Measurements from ENCODE around the gene CERT1. TPM values are rescaled to one million over a fixed set of nuclear protein-coding genes. Genes with fewer than 3 reads are reported as not detected.
"Not testable (repeated sequence)": the region's sequence is repeated elsewhere in the genome, so short reads cannot be mapped to it uniquely, and the experiment has no call there.

Gene CERT1
- total RNA-seq, 2 experiments from 2014 or later: 32.3 to 34.4 TPM

DNA sequence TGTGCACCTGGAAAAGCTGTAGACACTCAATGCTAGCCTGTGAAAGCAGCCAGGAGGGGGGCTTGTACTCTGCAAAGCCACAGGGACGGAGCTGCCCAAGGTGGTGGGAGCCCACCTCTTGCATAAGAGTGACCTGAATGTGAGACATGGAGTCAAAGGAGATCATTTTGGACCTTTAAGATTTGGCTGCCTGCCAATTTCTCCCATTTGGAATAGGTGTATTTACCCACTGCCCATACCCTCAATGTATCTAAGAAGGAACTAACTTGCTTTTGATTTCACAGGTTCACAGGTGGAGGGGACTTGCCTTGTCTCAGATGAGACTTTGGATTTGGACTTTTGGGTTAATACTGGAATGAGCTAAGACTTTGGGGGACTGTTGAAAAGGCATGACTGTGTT is 12.6 kb downstream of the CERT1 start:
- H3K9me3 Mint-ChIP-seq; H3K4me3 Mint-ChIP-seq; DNase-seq; H3K27me3 Mint-ChIP-seq; CTCF ChIA-PET; H3K27ac Mint-ChIP-seq; intact Hi-C loops (cut with micrococcal nuclease); POLR2A ChIA-PET: not testable (repeated sequence)
- Mint-ChIP-seq H3K4me1 (ENCODE audit: low read depth) (peaks cover 23% of the 10 kb centered on the region), H3K36me3 (peaks cover 37% of the 10 kb centered on the region)

DNA sequence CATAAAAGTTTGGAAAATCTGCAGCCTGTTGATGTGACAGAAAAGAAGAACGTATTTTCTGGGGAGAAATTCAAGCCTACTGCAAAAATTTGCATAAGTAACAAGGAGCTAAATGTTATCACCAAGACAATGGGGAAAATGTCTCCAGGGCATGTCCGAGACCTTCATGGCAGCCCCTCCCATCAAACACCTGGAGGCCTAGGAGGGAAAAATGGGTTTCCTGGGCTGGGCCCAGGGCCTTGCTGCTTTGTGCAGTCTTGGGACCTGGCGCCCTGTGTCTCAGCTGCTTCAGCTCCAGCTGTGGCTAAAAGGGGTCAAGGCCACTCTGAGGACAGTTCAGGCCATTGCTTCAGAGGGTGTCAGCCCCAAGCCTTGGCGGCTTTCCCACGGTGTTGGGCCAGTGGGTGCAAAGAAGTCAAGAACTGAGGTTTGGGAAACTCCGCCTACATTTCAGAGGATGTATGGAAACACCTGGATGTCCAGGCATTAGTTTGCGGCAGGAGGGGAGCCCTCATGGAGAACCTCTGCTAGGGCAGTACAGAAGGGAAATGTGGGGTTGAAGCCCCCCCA is 13.1 kb downstream of the CERT1 start:
- Mint-ChIP-seq H3K27ac (no peak overlapping the region), H3K27me3 (no peaks in the 10 kb centered on the region), H3K4me1 (ENCODE audit: low read depth) (peaks cover 20% of the 10 kb centered on the region), H3K9me3 (no peaks in the 10 kb centered on the region), H3K36me3 (peaks cover 39% of the 10 kb centered on the region), H3K4me3 (no peak overlapping the region)
- ChIA-PET CTCF (no interaction called here), POLR2A (no interaction called here)
- intact Hi-C loops (cut with micrococcal nuclease): no loop called here
- no peak for DNase-seq

DNA sequence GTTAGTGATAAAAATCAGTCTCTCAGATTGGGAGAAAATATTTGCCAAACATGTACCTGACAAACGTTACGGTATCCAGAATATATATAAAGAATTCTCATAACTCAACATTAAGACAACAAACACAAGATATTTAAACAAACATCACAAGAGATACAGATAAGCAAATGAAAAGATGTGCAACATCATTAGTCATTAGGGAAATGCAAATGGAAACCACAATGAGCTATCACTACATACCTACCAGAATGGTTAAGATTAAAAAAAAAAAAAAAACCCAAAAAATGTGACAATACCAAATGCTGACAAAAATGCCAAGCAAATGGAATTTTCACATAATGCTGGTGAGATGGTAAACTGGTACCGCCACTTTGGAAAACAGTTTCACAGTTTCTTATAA is 15.4 kb downstream of the CERT1 start:
- peaks cover 57% of the 10 kb centered on the region for H3K36me3 Mint-ChIP-seq
- ChIA-PET POLR2A (no interaction called here), CTCF (no interaction called here)
- no peak for DNase-seq
- no peaks in the 10 kb centered on the region for H3K9me3 Mint-ChIP-seq
- no peak overlapping the region for H3K4me3 Mint-ChIP-seq
- no peaks in the 10 kb centered on the region for H3K27me3 Mint-ChIP-seq
- no peak overlapping the region for H3K27ac Mint-ChIP-seq
- H3K4me1 Mint-ChIP-seq (ENCODE audit: low read depth): peaks cover 18% of the 10 kb centered on the region
- intact Hi-C loops (cut with micrococcal nuclease): no loop called here

DNA sequence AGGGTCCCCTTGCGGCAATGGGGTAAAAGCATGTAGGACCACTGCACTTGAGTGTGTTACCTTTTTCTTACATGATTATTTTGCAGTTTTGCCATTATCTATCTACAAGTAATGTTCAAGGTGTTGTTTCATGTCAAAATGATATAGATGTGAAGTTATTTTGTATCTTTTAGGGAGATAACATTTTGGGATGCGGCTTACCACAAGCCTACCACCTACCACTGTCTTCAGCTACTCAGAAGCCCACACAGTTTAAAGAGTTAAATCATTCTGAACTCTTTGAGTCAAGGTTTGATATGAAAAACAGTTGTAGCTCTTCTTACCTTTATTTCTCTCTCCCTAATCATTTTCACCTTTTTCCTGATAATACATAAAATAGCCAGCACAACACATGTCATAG is 19.8 kb downstream of the CERT1 start:
- CTCF ChIA-PET: no interaction called here
- Mint-ChIP-seq H3K4me3 (no peak overlapping the region), H3K27ac (no peak overlapping the region), H3K27me3 (no peaks in the 10 kb centered on the region), H3K4me1 (ENCODE audit: low read depth) (peaks cover 13% of the 10 kb centered on the region), H3K36me3 (peaks cover 58% of the 10 kb centered on the region), H3K9me3 (peaks cover 25% of the 10 kb centered on the region)
- no peak for DNase-seq
- POLR2A ChIA-PET: no interaction called here
- intact Hi-C loops (cut with micrococcal nuclease): no loop called here

DNA sequence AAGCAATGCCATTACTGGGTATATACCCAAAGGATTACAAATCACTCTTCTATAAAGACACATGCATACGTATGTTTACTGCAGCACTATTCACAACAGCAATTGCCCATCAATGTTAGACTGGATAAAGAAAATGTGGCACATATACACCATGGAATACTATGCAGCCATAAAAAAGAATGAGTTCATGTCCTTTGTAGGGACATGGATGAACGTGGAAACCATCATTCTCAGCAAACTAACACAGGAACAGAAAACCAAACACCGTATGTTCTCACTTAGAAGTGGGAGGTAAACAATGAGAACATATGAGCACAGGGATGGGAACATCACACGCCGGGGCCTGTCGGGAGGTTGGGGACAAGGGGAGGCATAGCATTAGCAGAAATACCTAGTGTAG is 21.6 kb downstream of the CERT1 start:
- POLR2A ChIA-PET, CTCF ChIA-PET: not testable (repeated sequence)
- peaks cover 13% of the 10 kb centered on the region for H3K4me1 Mint-ChIP-seq (ENCODE audit: low read depth)

DNA sequence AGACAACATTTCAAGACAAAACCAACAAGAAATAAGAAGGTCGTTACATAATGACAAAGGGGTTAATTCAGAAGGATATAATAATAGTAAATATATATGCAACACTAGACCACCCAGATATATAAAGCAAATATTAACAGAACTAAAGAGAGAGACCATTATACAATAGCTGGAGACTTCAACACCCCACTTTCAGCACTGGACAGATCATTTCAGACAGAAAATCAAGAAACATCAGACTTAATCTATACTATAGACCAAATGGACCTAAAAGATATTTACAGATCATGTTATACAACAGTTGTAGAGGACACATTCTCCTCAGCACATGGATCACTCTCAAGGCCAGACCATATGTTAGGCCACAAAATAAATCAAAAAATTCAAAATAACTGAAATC is 26.8 kb downstream of the CERT1 start:
- ChIA-PET POLR2A (no interaction called here), CTCF (no interaction called here)
- intact Hi-C loops (cut with micrococcal nuclease): no loop called here
- Mint-ChIP-seq H3K4me1 (ENCODE audit: low read depth) (peaks cover 20% of the 10 kb centered on the region), H3K36me3 (peaks cover 50% of the 10 kb centered on the region), H3K27me3 (no peaks in the 10 kb centered on the region), H3K4me3 (no peak overlapping the region), H3K9me3 (peaks cover 43% of the 10 kb centered on the region), H3K27ac (no peak overlapping the region)
- no peak for DNase-seq

More for the DNA sequence above, 21.6 kb downstream of the CERT1 start:
- intact Hi-C loops (cut with micrococcal nuclease); H3K27me3 Mint-ChIP-seq; H3K4me3 Mint-ChIP-seq; DNase-seq; H3K27ac Mint-ChIP-seq: not testable (repeated sequence)
- peaks cover 40% of the 10 kb centered on the region for H3K9me3 Mint-ChIP-seq
- peaks cover 65% of the 10 kb centered on the region for H3K36me3 Mint-ChIP-seq

DNA sequence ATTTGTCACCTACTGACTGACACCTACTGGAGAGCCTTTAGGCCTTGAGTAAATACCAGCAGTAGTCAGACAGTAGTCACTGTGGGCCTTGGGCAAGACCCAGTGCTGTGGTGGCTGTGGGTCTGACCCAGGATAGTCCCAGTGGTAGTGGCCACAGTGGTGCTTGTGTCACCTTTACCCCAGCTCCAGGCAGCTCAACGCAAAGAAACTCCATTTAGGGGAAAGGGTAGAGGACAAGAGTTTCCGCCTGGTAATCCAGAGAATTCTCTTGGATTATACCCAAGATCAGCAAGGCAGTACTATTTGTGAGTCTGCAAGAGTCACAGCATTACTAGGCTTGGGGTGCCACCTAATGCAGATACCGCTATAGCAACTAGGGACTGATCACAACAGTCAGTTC is 28.9 kb downstream of the CERT1 start:
- Mint-ChIP-seq H3K4me3 (no peak overlapping the region), H3K4me1 (ENCODE audit: low read depth) (peaks cover 16% of the 10 kb centered on the region), H3K27me3 (no peaks in the 10 kb centered on the region), H3K36me3 (peaks cover 36% of the 10 kb centered on the region), H3K27ac (no peak overlapping the region), H3K9me3 (peaks cover 34% of the 10 kb centered on the region)
- intact Hi-C loops (cut with micrococcal nuclease): no loop called here
- ChIA-PET CTCF (no interaction called here), POLR2A (no interaction called here)
- no peak for DNase-seq

DNA sequence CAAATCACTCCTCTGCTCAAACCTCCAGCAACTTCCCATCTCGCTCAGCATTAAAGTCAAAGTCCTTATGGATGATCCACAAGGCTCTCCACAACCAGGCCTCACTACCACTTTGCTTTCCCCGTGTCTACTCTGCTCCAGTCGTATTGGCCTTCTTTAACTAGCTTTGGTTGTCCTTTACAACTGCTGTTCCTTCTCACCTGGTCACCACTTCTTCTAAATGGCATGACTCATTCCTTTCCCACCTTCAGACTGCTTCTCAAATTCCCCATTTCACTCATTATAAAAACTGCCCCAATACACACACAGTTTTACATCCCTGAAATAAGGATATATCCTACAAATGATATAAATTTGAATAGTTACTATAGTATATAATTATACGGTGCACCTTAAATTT is 30.4 kb downstream of the CERT1 start:
- H3K27ac Mint-ChIP-seq: no peak overlapping the region
- POLR2A ChIA-PET: no interaction called here
- no peak overlapping the region for H3K4me3 Mint-ChIP-seq
- intact Hi-C loops (cut with micrococcal nuclease): no loop called here
- peaks cover 30% of the 10 kb centered on the region for H3K36me3 Mint-ChIP-seq
- peaks cover 20% of the 10 kb centered on the region for H3K9me3 Mint-ChIP-seq
- no peaks in the 10 kb centered on the region for H3K27me3 Mint-ChIP-seq
- no peak for DNase-seq
- H3K4me1 Mint-ChIP-seq (ENCODE audit: low read depth): peaks cover 13% of the 10 kb centered on the region
- CTCF ChIA-PET: no interaction called here

DNA sequence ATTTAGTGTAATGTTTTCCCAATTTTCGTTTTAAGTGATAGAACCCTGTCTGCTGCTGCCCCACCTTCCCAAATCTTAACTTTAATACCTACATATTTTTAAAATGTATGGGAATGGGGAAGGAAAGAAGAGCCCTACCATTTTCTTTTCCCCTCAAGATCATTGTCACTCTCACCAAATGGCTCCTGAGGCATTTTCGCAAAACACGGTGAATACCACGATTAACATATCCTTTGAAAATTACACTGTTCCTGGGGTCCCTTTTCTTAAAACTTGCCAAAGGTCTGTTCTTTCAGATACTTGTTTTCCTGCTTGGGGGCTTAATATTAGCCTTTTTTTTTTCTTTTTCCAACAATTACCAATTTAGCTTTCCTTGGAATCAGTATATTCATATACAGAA is 36.1 kb downstream of the CERT1 start:
- ChIA-PET CTCF (no interaction called here), POLR2A (no interaction called here)
- Mint-ChIP-seq H3K4me1 (ENCODE audit: low read depth) (peaks cover 2% of the 10 kb centered on the region), H3K4me3 (no peak overlapping the region), H3K27ac (no peak overlapping the region), H3K9me3 (peaks cover 25% of the 10 kb centered on the region), H3K27me3 (no peaks in the 10 kb centered on the region), H3K36me3 (peaks cover 28% of the 10 kb centered on the region)
- DNase-seq: no peak
- intact Hi-C loops (cut with micrococcal nuclease): no loop called here

DNA sequence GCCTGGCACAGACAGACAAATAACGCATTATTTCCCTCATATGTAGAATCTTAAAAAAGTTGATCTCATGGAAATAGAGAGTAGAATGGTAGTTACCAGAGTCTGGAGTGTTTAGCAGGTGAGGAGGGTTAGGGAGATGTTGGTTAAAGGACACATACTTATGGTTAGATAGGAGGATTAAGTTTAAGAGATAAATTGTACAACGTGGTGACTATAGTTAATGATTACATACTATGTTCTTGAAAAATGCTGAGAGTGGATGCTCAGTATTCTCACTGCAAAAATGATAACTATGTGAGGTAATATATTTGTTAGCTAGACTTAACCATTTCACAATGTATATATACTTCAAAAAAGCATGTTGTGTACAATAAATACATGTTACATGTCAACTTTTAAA is 38.0 kb downstream of the CERT1 start:
- Mint-ChIP-seq H3K4me1 (ENCODE audit: low read depth) (peaks cover 2% of the 10 kb centered on the region), H3K9me3 (peaks cover 41% of the 10 kb centered on the region), H3K36me3 (peaks cover 40% of the 10 kb centered on the region), H3K27ac (no peak overlapping the region), H3K27me3 (no peaks in the 10 kb centered on the region), H3K4me3 (no peak overlapping the region)
- POLR2A ChIA-PET: no interaction called here
- DNase-seq: no peak
- intact Hi-C loops (cut with micrococcal nuclease): no loop called here
- CTCF ChIA-PET: no interaction called here

DNA sequence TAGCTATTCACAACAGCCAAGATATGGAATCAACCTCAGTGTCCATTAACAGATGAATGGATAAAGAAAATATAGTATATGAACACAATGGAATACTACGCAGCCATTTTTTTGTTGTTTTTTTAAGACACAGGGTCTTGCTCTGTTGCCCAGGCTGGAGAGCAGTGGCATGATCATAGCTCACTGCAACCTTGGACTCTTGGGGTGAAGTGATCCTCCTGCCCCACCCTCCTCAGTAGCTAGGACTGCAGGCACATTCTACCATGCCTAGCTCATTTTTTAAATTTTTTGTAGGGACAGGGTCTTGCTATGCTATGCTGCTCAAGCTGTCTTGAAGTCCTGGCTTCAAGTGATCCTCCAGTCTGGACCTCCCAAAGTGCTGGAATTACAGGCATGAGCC is 38.5 kb downstream of the CERT1 start:
- intact Hi-C loops (cut with micrococcal nuclease): no loop called here
- H3K4me1 Mint-ChIP-seq (ENCODE audit: low read depth): peaks cover 2% of the 10 kb centered on the region
- H3K4me3 Mint-ChIP-seq: no peak overlapping the region
- DNase-seq: no peak
- H3K27me3 Mint-ChIP-seq: no peaks in the 10 kb centered on the region
- H3K27ac Mint-ChIP-seq: no peak overlapping the region
- ChIA-PET CTCF (no interaction called here), POLR2A (no interaction called here)
- H3K36me3 Mint-ChIP-seq: peaks cover 44% of the 10 kb centered on the region
- H3K9me3 Mint-ChIP-seq: peaks cover 43% of the 10 kb centered on the region

DNA sequence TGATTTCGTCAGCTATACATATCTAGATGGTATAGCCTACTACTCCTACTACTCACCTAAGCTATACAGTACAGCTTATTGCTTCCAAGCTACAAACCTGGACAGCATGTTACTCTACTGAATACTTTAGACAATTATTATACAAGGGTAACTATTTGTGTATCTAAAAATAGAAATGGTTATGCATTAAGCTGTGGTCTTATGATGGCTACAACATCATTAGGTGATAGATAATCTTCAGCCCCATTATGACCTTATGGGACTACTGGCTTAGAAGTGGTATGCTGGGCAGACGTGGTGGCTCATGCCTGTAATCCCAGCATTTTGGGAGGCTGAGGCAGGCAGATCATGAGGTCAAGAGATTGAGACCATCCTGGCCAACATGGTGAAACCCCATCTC is 40.2 kb downstream of the CERT1 start:
- Mint-ChIP-seq H3K4me3 (no peak overlapping the region), H3K36me3 (peaks cover 45% of the 10 kb centered on the region), H3K4me1 (ENCODE audit: low read depth) (peaks cover 6% of the 10 kb centered on the region), H3K27ac (no peak overlapping the region), H3K9me3 (peaks cover 45% of the 10 kb centered on the region), H3K27me3 (no peaks in the 10 kb centered on the region)
- no peak for DNase-seq
- CTCF ChIA-PET: no interaction called here
- POLR2A ChIA-PET: no interaction called here
- intact Hi-C loops (cut with micrococcal nuclease): no loop called here

DNA sequence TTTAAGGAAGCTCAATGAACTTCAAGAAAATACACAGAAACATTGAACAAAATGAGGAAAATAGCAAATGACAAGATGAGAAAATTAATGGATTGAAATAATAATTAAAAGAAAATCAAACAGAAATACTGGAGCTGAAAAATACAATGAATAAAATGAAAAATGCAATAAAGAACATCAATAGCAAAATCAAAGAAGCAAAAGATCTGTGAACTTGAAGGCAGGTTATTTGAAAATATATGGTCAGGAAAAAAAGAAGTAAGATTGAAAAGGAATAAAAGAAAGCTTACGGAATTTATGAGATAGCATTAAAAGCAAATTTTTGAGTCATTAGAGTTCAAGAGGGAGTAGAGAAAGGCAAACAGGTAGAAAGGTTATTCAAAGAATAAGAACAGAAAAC is 42.4 kb downstream of the CERT1 start:
- no peak for DNase-seq
- Mint-ChIP-seq H3K27ac (no peak overlapping the region), H3K9me3 (peaks cover 45% of the 10 kb centered on the region), H3K4me1 (ENCODE audit: low read depth) (peaks cover 16% of the 10 kb centered on the region), H3K4me3 (no peak overlapping the region), H3K36me3 (peaks cover 41% of the 10 kb centered on the region), H3K27me3 (no peaks in the 10 kb centered on the region)
- intact Hi-C loops (cut with micrococcal nuclease): no loop called here
- ChIA-PET POLR2A (no interaction called here), CTCF (no interaction called here)

DNA sequence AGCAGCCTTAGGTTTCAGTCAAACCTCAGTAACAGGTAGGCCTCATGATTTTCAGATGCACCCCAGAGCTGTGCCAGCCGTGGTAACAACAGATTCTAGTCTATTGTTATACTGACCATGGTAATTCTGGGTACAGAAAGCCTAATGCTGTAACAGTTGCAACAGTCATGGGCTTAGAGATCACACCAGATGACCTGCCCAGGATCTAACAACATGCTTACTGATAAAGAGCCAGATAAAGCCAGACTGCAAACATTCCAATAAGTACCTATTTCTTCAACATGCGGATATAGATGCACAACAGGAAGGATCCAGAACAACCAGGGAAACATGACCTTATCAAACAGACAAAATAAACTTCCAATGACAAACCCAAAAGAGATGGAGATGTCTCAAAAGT is 42.8 kb downstream of the CERT1 start:
- Mint-ChIP-seq H3K27ac (no peak overlapping the region), H3K4me1 (ENCODE audit: low read depth) (peaks cover 20% of the 10 kb centered on the region), H3K9me3 (peaks cover 45% of the 10 kb centered on the region), H3K4me3 (no peak overlapping the region), H3K36me3 (peaks cover 42% of the 10 kb centered on the region), H3K27me3 (no peaks in the 10 kb centered on the region)
- ChIA-PET POLR2A (no interaction called here), CTCF (no interaction called here)
- no peak for DNase-seq
- intact Hi-C loops (cut with micrococcal nuclease): no loop called here
